B cell (primary cell): ENCODE measurements around the gene MEIS3. TPM values are rescaled to one million over a fixed set of nuclear protein-coding genes. Genes with fewer than 3 reads are reported as not detected.

Experiments
- ATAC-seq: fragments of 200-7000 bp; cut with Tn5 transposase; one replicate; pipeline ENCODE4 v1.10.0; 2021; ENCODE audit warnings: low read depth, mild to moderate bottlenecking, moderate number of reproducible peaks, moderate library complexity
- CTCF ChIA-PET: fragments of 350-600 bp; sonication (Branson Sonifier 250); formaldehyde crosslinking; loops from one replicate; lab custom pipeline; 2021; ENCODE audit warnings: antibody characterized with exemption, inconsistent platforms; lab: Charles Lee
- POLR2A ChIA-PET: fragments of 350-600 bp; sonication (Branson Sonifier 250); formaldehyde crosslinking; loops from one replicate; lab custom pipeline; 2021; ENCODE audit warnings: antibody characterized with exemption; lab: Charles Lee
- DNase-seq: peaks from one replicate; pipeline ENCODE4 v3.0.0; 2013
- H2AFZ ChIP-seq: 2 replicates; pipeline ENCODE4 v1.6.1; 2012; ENCODE audit warnings: mild to moderate bottlenecking, low read depth, low read length; ENCODE audit not compliant: insufficient read depth, poor library complexity, severe bottlenecking
- H3K27ac ChIP-seq, 2 donors: 1 replicate in 1 of 2; 2 replicates in 1 of 2; pipeline ENCODE4 v1.5.1; 2012 to 2013; ENCODE audit warnings: low read length in 2 of 2, mild to moderate bottlenecking in 2 of 2, moderate library complexity in 1 of 2
- H3K27me3 ChIP-seq, 4 experiments: fragments of 200-600 bp in 1 of 4; sonication (generic) in 1 of 4; replicated peaks in 1 of 4; 1 replicate in 2 of 4; 2 replicates in 2 of 4; pipeline versions ENCODE4 v1.6.1 to v1.7.0; 2013 to 2016; ENCODE audit warnings: low read length in 3 of 4, mild to moderate bottlenecking in 2 of 4, mixed read lengths in 1 of 4, moderate library complexity in 1 of 4; ENCODE audit not compliant: insufficient read depth in 4 of 4, control insufficient read depth in 3 of 4; ENCODE audit errors: control extremely low read depth in 1 of 4
- H3K36me3 ChIP-seq, 2 experiments: replicated peaks in 1 of 2; 1 replicate in 1 of 2; 2 replicates in 1 of 2; pipeline versions ENCODE4 v1.6.1 to v1.7.1; 2013; ENCODE audit warnings: low read length in 1 of 2; ENCODE audit not compliant: insufficient read depth in 2 of 2, control insufficient read depth in 1 of 2; ENCODE audit errors: control extremely low read depth in 1 of 2, extremely low read depth in 1 of 2
- H3K4me1 ChIP-seq, 2 donors: fragments of 200-600 bp in 1 of 2; sonication (generic) in 1 of 2; 1 replicate in 1 of 2; 2 replicates in 1 of 2; pipeline versions ENCODE4 v1.5.1 to v1.6.1; 2013 to 2017; ENCODE audit warnings: low read length in 2 of 2; ENCODE audit not compliant: control insufficient read depth in 2 of 2, insufficient read depth in 2 of 2
- H3K4me2 ChIP-seq: replicated peaks from 2 replicates; pipeline ENCODE3; 2012; ENCODE audit warnings: mild to moderate bottlenecking, low read depth, low read length; ENCODE audit not compliant: poor library complexity, severe bottlenecking
- H3K4me3 ChIP-seq, 5 experiments: fragments of 200-600 bp in 1 of 5; sonication (generic) in 1 of 5; 1 replicate in 3 of 5; 2 replicates in 2 of 5; pipeline versions ENCODE4 v1.5.1 to v1.7.0; 2011 to 2016; ENCODE audit warnings: low read length in 4 of 5, mild to moderate bottlenecking in 4 of 5, low read depth in 2 of 5, control low read depth in 1 of 5, moderate library complexity in 1 of 5; ENCODE audit not compliant: insufficient read depth in 1 of 5; ENCODE audit errors: control extremely low read depth in 1 of 5, extremely low read depth in 1 of 5
- H3K79me2 ChIP-seq: fragments of 200-600 bp; sonication (generic); one replicate; pipeline ENCODE4 v1.6.0; 2016; ENCODE audit warnings: low read length; ENCODE audit not compliant: control insufficient read depth, insufficient read depth
- H3K9ac ChIP-seq: fragments of 200-600 bp; sonication (generic); 2 replicates; pipeline ENCODE4 v1.6.1; 2017; ENCODE audit warnings: mild to moderate bottlenecking, low read length, moderate library complexity
- H3K9me3 ChIP-seq, 3 donors: one replicate each; pipeline versions ENCODE4 v1.6.1 to v1.7.1; 2013; ENCODE audit warnings: low read length in 2 of 3; ENCODE audit not compliant: control insufficient read depth in 2 of 3, insufficient read depth in 1 of 3; ENCODE audit errors: control extremely low read depth in 1 of 3
- H4K20me1 ChIP-seq: 2 replicates; pipeline ENCODE4 v1.6.0; 2012; ENCODE audit warnings: mild to moderate bottlenecking, low read length; ENCODE audit not compliant: insufficient read depth, control insufficient read depth, poor library complexity, severe bottlenecking
- H3K27ac Mint-ChIP-seq: one replicate; pipeline ENCODE4 v1.8.0; 2021; ENCODE audit warnings: mixed read lengths
- H3K27me3 Mint-ChIP-seq: one replicate; pipeline ENCODE4 v1.8.0; 2021; ENCODE audit warnings: mixed read lengths
- H3K4me1 Mint-ChIP-seq: one replicate; pipeline ENCODE4 v1.8.0; 2021; ENCODE audit warnings: mixed read lengths
- H3K4me3 Mint-ChIP-seq: one replicate; pipeline ENCODE4 v1.8.0; 2021; ENCODE audit warnings: mixed read lengths
- H3K9me3 Mint-ChIP-seq: one replicate; pipeline ENCODE4 v1.8.0; 2022; ENCODE audit warnings: mixed read lengths; ENCODE audit not compliant: insufficient read depth
- EZH2 ChIP-seq: IDR thresholded peaks from 2 replicates; pipeline ENCODE4 v1.6.1; 2012; ENCODE audit warnings: borderline replicate concordance, low read depth, mild to moderate bottlenecking, moderate library complexity, low read length; ENCODE audit not compliant: insufficient read depth, poor library complexity, severe bottlenecking
- WGBS: methylation state at CpG from one replicate; pipeline ENCODE4 v1.1.5; 2013; ENCODE audit warnings: missing lambda C conversion rate; ENCODE audit not compliant: insufficient coverage; 5-methylcytosine and 5-hydroxymethylcytosine counted together
- intact Hi-C: fragments of 100-400 bp; cut with micrococcal nuclease; formaldehyde crosslinking; loops from one replicate; pipeline ENCODE4 v1.10.0; 2022
- polyA plus RNA-seq: library from polyadenylated mRNA; depleted of rRNA; stranded (reverse); fragments of >200 nt; gene quantifications from 2 replicates; pipeline ENCODE4 v1.2.3, GENCODE V29; 2012
- total RNA-seq, 2 donors: library from RNA; stranded (reverse); fragments of 120-200 nt in 1 of 2; gene quantifications; 1 replicate in 1 of 2; 2 replicates in 1 of 2; pipeline versions ENCODE4 v1.2.3 to v1.2.4, GENCODE V29; 2013 to 2022
- TF ChIP-seq, protein P1 (sequence below): fragments of 200-600 bp; IDR thresholded peaks from one replicate; pipeline ENCODE4 v1.8.0; 2022; ENCODE audit warnings: antibody characterized with exemption, mild to moderate bottlenecking

MEIS3 gene
- total and polyA plus RNA-seq, 2 donors (not counting 1 experiment from before 2014, with no cell fraction given) = not detected

DNA sequence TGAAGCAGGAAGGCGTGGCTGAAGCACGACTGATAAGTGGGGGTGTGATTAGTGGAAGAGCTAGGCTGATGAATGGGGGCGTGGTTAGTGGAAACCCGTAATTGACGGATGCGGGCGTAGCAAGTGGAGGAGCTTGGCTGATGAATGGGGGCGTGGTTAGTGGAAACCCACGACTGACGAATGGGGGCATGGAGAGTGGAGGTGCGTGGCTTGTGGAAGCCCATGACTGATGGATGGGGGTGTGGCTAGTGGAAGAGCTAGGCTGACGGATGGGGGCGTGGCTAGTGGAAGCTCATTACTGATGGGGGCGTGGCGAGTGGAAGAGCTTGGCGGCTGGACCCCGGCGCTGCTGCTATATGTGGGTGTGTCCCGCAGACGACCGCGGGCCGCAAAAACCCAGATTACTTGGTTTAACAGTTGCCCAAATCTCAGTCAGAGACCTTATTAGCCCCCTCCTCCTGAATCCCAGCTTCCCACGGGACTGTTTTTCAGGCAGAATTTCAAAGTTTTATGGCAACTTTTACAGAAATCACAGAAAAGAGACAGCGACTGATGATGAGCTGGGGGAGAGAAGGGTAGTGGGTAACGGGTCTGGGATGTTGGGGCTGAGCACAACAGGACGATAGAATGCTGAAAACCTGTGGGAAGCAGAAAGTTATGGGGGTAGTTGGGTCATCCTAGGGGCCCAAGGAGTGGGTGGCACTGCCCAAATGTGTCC is 9.0 kb upstream of the MEIS3 start:
- 3% methylated on average over 21 of the region's 27 CpGs for WGBS
- Mint-ChIP-seq H3K27me3 (peaks cover 45% of the 10 kb centered on the region), H3K4me3 (no peak overlapping the region), H3K9me3 (no peaks in the 10 kb centered on the region), H3K4me1 (peaks cover 11% of the 10 kb centered on the region), H3K27ac (no peak overlapping the region)
- TF ChIP-seq EZH2 = no peak
- TF ChIP-seq, protein P1, sequence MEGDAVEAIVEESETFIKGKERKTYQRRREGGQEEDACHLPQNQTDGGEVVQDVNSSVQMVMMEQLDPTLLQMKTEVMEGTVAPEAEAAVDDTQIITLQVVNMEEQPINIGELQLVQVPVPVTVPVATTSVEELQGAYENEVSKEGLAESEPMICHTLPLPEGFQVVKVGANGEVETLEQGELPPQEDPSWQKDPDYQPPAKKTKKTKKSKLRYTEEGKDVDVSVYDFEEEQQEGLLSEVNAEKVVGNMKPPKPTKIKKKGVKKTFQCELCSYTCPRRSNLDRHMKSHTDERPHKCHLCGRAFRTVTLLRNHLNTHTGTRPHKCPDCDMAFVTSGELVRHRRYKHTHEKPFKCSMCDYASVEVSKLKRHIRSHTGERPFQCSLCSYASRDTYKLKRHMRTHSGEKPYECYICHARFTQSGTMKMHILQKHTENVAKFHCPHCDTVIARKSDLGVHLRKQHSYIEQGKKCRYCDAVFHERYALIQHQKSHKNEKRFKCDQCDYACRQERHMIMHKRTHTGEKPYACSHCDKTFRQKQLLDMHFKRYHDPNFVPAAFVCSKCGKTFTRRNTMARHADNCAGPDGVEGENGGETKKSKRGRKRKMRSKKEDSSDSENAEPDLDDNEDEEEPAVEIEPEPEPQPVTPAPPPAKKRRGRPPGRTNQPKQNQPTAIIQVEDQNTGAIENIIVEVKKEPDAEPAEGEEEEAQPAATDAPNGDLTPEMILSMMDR = no peak
- Histone ChIP-seq H3K4me3 (no peak overlapping the region), H3K36me3 (no peaks in the 10 kb centered on the region), H3K27me3 (peaks cover 0 to 95% (median 52%) of the 10 kb centered on the region in 4 experiments), H3K9ac (no peak overlapping the region), H3K9me3 (peaks cover 0 to 41% (median 4%) of the 10 kb centered on the region in 3 donors), H4K20me1 (no peaks in the 10 kb centered on the region), H3K79me2 (no peaks in the 10 kb centered on the region), H3K4me1 (peaks cover 22 to 31% of the 10 kb centered on the region in 2 donors), H3K4me2 (peak overlapping the region; percentile 43), H2AFZ (no peak overlapping the region), H3K27ac (no peak overlapping the region)
- intact Hi-C loops = no loop called here
- DNase-seq (peak; percentile 71), ATAC-seq (peak; percentile 35)
- CTCF ChIA-PET = interaction anchor here (0.6 to 1.9 kb wide), 14 partner anchors 8 to 1254 kb away, joined by 3 to 13 read pairs (median 4); partner anchors contain the start of genes DHX34 and KPTN
- POLR2A ChIA-PET = interaction anchor here (0.5 to 0.6 kb wide), 2 partner anchors 27 to 203 kb away, joined by 3 to 4 read pairs; no protein-coding TSS in a partner anchor
